Peyer's patch (tissue), 4 donors: Measurements from ENCODE around the gene FAM107B.

Source experiments
- CTCF ChIP-seq, 6 experiments: fragments of 450-650 bp in 4 of 6; fragments of 200-600 bp in 2 of 6; sonication (generic) in 1 of 6; IDR thresholded peaks; one replicate each; pipeline ENCODE4 v1.5.1; 2017 to 2019; ENCODE audit warnings: antibody characterized with exemption in 6 of 6, mild to moderate bottlenecking in 3 of 6, moderate library complexity in 1 of 6
- POLR2A ChIP-seq, 2 donors: fragments of 450-650 bp; IDR thresholded peaks; one replicate each; pipeline ENCODE4 v1.5.1; 2017; ENCODE audit warnings: antibody characterized with exemption in 2 of 2, mild to moderate bottlenecking in 2 of 2, moderate library complexity in 2 of 2

GRCh38 chr10:14652067-14652466 is 122.6 kb downstream of the FAM107B start:
- TF ChIP-seq POLR2A (IDR thresholded peaks at IDR 0.05) = no peak
- TF ChIP-seq CTCF (IDR thresholded peaks at IDR 0.05) = no peak
